ENCODE measurements around the gene NOMO2.
"Not testable (repeated sequence)": the region's sequence is repeated elsewhere in the genome, so short reads cannot be mapped to it uniquely, and the experiment has no call there.

The NOMO2 gene, protein sequence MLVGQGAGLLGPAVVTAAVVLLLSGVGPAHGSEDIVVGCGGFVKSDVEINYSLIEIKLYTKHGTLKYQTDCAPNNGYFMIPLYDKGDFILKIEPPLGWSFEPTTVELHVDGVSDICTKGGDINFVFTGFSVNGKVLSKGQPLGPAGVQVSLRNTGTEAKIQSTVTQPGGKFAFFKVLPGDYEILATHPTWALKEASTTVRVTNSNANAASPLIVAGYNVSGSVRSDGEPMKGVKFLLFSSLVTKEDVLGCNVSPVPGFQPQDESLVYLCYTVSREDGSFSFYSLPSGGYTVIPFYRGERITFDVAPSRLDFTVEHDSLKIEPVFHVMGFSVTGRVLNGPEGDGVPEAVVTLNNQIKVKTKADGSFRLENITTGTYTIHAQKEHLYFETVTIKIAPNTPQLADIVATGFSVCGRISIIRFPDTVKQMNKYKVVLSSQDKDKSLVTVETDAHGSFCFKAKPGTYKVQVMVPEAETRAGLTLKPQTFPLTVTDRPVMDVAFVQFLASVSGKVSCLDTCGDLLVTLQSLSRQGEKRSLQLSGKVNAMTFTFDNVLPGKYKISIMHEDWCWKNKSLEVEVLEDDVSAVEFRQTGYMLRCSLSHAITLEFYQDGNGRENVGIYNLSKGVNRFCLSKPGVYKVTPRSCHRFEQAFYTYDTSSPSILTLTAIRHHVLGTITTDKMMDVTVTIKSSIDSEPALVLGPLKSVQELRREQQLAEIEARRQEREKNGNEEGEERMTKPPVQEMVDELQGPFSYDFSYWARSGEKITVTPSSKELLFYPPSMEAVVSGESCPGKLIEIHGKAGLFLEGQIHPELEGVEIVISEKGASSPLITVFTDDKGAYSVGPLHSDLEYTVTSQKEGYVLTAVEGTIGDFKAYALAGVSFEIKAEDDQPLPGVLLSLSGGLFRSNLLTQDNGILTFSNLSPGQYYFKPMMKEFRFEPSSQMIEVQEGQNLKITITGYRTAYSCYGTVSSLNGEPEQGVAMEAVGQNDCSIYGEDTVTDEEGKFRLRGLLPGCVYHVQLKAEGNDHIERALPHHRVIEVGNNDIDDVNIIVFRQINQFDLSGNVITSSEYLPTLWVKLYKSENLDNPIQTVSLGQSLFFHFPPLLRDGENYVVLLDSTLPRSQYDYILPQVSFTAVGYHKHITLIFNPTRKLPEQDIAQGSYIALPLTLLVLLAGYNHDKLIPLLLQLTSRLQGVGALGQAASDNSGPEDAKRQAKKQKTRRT

DNA sequence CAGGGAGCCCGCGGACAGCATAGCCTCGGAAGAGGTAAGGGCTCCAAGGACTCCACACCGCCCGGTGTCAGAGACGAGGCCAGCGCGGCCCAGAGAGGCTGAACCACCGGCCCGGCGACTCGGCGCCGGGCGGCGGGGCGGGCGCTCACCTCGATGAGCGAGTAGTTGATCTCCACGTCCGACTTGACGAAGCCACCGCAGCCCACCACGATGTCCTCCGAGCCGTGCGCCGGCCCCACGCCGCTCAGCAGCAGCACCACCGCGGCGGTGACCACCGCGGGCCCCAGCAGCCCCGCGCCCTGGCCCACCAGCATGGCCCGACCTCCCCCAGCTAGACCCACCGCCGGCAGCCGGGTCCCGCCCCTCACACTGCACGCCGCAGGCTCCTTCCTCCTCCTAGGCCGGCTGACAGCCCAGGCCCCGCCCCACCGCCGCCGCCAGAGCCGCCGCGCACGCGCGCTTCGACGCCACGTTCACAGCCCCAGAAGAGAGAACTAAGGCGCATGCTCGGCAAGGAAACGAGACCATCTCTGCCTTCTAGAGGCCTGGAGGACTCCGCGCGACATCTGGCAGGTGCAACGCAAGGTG lies at the start of gene NOMO2:
NOMO2 (minus strand) TSS at position 371 of the 588 bp plus-strand sequence; CDS start at position 314, 57 bp downstream.
- DNase-seq = peak; percentile 97

DNA sequence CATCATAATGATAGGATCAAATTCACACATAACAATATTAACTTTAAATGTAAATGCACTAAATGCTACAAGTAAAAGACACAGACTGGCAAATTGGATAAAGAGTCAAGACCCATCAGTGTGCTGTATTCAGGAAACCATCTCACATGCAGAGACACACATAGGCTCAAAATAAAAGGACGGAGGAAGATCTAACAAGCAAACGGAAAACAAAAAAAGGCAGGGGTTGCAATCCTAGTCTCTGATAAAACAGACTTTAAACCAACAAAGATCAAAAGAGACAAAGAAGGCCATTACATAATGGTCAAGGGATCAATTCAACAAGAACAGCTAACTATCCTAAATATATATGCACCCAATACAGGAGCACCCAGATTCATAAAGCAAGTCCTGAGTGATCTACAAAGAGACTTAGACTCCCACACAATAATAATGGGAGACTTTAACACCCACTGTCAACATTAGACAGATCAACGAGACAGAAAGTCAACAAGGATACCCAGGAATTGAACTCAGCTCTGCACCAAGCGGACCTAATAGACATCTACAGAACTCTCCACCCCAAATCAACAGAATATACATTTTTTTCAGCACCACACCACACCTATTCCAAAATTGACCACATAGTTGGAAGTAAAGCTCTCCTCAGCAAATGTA lies 48.4 kb upstream of the NOMO2 start:
- DNase-seq = not testable (repeated sequence)

DNA sequence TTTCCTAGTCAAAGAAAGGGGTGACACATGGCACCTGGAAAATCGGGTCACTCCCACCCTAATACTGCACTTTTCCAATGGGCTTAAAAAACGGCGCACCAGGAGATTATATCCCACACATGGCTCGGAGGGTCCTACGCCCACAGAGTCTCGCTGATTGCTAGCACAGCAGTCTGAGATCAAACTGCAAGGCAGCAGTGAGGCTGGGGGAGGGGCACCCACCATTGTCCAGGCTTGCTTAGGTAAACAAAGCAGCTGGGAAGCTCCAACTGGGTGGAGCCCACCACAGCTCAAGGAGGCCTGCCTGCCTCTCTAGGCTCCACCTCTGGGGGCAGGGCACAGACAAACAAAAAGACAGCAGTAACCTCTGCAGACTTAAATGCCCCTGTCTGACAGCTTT lies 46.4 kb upstream of the NOMO2 start:
- not testable (repeated sequence) for DNase-seq

DNA sequence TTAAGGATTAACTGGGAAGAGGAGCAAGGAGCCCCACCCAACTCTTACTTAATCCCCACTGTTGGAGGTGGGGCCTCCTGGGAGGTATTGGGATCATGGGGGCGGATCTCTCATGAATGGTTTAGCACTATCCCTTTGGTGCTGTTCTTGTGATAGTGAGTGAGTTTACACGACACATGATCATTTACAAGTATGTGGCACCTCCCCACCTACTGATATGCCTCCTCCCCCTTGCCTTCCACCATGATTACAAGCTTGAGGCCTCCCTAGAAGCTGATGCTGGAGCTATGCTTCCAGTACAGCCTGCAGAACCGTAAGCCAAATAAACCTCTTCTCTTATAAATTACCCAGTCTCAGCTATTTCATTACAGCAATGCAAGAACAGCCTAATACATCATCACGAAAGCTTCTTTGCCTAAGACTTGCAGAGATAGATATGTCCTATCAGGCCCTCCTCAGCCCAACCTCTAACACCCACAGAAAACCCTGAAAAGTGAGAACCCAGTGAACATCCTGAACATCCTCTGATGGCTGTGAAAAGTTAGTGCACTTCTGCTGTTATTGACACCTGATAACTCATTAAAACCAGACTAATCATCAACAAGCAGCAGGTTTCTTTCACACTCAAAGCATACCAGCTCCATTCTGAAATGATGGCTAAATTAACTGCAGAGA lies 41.8 kb upstream of the NOMO2 start:
- not testable (repeated sequence) for DNase-seq

DNA sequence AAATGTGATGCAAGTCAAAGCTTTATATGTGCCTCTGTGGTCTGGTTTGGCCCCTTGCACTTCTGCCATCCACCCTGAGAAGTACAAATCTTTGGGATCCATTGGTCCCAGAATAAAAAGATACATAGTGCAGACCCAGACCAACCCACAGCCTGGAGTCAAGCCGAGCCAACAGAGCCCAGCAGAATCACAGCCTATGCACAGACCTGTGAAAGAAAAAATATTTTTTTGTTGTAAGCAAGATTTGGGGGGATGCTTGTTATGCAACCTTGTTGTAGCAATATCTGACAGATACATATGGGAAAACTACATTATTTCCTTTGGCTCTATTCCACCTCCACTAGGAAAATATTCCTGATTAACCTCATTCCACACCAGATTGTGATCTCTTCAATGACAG lies 36.7 kb upstream of the NOMO2 start:
- not testable (repeated sequence) for DNase-seq

DNA sequence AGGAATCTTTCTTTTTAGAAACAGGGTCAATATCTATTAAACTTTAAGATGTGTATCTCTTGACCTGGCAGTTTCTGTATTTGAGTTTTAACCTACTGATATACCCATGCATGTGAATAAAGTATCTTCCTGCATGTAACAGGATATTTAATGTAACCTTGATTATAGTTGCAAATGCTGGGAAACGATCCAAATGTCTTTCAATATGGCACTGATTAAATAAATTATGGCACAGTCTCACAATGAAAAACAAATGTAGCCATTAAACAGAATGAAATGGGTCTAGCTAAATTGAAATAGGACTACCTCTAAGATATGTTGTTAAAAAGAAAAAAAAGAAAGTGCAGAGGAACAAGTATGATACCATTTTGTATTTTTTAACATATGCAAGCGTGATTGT lies 35.8 kb upstream of the NOMO2 start:
- not testable (repeated sequence) for DNase-seq

DNA sequence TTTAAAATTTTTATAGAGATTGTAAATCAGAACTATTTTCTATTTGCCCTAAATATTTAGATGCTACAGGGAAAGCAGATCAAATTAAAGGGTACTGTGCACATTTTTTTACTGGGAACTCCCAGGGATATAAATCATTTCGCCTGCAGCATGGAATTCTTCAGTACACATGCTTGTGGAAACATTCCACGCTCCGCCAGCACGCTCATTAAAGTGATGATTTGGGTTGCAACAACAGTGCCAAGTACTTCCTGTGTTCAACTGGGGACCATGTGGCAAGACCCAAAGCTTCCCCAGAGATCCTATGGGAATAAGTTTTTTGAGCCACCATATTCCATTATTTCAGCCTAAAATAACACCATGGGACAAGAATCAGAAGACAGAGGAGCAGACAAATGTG lies 35.4 kb upstream of the NOMO2 start:
- not testable (repeated sequence) for DNase-seq

DNA sequence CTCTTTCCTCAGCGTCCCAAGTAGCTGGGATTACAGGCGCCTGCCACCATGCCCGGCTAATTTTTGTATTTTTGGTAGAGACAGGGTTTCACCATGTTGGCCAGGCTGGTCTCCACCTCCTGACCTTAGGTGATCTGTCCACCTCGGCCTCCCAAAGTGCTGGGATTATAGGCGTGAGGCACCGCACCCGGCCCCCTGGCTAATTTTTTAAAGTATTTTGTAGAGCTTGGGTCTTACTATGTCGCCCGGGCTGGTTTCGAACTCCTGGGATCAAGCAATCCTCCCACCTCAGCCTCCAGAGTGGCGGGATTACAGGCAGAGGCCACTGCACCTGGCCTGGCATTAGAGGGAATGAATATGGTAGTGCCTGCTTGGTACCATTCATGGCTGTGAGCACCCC lies 33.9 kb upstream of the NOMO2 start:
- not testable (repeated sequence) for DNase-seq

DNA sequence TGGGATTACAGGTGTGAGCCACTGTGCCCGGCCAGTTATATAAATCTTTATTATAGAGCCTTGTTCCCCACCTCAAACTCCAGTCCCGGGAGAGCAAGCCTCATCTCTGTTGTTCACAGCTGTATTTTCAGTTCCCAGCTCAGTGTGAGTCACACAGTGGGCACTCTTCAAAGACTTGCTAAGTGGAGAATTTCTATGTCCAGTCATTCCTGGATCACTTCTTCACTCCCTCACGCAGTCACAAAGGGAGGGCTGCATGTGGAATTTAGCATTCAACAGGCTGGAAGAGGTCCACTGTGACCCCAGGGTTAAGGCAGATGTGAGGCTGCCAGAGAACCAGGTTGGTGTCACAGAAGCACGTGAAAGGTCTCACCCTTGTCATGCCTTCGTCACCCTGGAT lies 33.0 kb upstream of the NOMO2 start:
- DNase-seq = not testable (repeated sequence)

DNA sequence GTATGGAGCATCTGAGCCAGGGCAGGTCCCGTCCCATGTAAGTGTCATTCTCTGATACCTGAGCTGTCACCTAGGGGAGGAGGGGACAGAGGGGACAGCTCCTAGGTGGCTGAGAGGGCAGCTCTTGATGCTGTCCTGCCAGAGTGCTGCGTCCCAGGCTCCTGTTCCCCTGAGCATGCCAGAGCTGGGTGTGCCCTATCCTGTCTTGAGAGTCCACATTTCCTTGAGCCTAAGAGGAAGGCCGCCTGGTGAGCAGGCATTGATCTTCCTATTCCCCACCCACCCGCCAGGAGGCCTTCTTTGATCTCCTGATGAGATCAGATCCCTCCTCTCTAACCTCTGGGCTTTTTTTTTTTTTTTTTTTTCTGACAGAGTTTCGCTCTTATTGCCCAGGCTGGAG lies 32.0 kb upstream of the NOMO2 start:
- DNase-seq = not testable (repeated sequence)

DNA sequence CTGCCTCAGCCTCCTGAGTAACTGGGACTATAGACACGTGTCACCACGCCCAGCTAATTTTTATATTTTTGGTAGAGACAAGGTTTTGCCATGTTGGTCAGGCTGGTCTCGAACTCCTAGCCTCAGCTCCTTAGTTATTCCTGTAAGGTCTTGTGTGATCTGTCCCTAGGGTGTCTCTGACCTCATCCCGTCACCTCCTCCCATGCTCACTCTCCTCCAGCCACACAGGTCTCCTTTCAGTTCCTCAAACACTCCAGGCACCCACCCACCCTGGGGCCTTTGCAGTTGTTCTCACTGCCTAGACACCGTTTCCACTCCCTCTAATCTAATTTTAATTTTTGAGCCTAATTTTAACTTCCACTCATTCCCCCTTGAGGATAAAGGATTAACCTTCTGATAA lies 31.1 kb upstream of the NOMO2 start:
- DNase-seq = not testable (repeated sequence)

DNA sequence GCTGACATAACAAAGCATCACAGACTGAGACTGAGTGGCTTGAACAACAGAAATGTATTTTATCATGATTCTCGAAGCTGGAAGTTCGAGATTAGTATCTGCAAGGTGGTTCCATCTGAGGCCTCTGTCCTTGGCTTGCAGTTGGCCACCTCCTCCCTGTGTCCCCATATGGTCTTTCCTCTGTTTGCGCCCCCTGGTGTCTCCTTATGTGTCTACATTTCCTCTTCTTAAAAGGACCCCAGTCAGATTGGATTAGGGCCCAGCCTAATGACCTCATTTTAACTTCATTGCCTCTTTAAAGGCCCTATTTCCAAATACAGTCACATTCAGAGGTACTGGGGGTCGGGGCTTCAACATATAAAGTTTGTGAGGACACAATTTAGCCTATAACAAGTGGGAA lies 30.0 kb upstream of the NOMO2 start:
- DNase-seq = peak; percentile 20

DNA sequence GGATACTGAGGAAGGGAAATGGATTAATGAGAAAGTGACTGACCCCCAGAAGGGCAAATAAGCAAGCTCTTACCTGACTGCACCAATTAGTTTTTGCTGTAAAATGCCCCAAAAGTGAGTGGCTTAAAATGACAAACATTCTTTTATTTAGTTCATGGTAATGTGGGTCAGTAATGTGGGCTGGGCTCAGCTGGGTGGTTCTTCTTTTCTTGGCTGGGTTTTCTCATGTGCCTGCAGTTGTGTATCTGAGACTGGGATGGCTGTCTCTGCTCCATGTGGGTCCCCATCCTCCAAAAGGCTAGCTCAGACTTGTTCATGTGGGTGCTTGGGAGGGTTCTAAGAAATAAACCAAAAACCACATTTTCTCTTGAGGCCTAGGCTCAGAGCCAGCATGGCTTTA lies 29.5 kb upstream of the NOMO2 start:
- not testable (repeated sequence) for DNase-seq

DNA sequence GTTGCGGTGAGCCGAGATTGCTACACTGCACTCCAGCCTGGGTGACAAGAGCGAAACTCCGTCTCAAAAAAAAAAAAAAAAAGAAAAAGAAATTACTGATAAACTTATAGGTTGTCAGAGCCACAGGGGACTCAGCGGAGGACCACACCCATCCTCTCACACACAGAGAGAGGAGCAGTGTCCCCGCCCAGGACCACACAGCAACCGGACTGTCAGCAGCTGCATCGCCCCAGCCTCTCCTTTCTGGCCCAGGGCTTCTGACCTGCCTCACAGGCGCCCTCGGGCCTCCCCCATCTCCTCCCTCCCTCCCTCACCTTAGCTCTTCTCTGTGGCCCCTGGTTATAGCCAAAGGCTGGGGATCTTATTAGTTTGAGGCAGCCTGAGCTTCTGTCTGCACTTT lies 27.9 kb upstream of the NOMO2 start:
- not testable (repeated sequence) for DNase-seq

DNA sequence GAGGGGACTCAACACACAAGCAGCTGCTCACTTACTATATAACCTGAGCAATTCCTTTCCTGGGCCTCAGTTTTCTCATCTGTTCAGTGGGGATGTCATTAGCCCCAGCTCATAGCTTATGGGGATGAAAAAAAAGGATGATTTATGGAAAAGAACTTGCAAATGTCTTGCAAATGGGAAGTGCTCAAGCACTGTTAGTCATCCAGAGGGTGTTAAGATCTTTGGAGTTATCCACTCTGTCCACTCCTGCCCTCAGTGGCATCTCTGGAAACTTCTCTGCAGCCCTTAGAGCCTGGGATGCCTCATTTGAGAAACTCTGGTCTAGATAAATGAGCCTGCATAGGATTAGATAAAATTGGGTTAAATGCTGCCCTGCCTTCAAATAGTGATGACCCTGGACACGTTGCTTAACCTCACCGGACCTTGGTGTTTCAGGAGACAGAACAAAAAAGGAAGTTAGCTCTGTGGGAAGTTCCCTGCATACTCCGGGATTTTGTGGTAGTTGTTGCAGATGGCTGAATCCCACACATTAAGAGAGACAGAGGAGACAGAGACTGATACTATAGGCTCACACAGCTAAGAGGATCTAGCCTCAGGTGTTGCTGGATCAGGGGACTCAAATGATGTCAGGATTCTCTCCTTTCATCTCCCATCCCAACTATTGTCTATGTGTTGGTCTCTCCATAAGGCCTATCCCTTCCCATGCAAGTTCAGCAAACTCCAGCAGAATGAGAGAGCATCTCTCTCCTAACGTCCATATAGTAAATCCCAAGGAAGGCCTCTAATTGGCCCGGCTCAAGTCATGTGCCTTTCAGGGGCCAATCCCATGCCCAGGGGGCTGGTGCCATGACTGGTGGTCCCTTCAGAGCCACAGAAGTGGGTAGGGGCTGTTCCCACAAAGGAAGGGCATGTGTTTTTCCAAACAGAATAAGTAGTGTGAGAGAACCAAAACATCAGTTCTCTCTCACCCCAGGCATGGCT lies 25.0 kb upstream of the NOMO2 start:
- DNase-seq = not testable (repeated sequence)

DNA sequence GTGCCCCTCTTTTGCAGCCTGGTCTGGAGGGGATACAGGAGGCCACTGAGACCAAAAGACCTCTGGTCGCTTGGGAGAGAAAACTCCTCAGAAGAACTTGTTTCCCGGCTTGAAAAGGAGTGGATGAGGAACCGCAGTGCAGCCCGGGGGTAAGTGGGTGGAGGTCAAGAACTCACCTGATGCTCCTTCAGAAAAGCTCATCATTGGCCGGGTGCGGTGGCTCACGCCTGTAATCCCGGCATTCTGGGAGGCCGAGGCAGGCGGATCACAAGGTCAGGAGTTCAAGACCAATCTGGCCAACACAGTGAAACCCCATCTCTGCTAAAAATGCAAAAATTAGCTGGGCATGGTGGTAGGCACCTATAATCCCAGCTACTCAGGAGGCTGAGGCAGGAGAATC lies 23.9 kb upstream of the NOMO2 start:
- DNase-seq = not testable (repeated sequence)

DNA sequence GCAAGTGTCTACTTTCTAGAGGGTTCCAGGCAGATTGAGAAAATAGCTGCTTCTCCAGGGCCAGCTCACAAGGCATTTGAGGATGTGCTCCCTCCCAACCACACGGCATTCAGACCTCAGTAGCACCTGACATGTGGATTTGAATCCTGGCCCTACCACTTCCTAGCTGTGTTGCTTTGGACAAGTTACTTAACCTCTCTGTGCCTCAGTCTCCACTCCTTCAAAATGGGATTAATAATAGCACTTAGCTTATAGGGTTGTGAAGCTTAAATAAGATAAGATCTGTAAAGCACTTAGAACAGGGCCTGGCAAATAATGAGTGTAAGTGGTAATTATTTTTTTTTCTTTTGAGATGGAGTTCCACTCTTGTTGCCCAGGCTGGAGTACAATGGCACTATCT lies 21.0 kb upstream of the NOMO2 start:
- no peak for DNase-seq

DNA sequence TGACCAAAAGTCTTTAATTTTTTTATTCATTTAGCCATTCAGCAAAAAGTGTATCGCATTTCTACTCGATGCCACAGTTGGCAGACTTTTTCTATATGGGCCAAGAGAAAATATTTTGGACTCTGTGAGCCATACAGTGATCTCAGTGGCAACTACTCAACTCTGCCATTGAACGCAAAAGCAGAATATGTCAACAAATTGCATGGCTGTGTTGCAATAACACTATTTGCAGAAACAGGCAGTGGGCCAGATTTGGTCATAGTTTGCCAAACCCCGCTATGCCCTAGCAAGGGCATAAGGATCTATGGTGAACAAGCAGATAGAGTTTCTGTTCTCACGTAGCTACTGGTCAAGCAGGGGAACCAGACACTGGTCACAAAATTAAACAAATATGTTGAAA lies 18.5 kb upstream of the NOMO2 start:
- DNase-seq = not testable (repeated sequence)

DNA sequence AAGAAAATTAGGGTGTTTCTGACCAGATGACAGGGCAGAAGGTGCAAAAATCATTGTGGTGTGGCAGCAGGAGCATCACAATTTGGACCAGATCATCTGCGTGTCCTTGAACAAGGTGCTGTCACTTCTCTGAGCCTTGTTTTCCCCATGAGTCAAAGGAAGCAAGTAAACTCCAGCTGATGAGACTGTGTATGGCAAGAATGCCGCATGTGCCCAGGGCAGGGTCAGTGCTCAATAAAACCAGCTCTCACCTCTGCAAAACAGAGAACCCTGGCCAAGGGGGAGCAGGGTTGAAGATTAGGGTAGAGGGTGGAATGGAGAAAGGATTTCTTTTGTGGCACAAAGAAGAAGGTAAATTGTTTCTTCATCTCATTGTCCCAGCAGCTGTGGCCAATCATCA lies 17.4 kb upstream of the NOMO2 start:
- DNase-seq = not testable (repeated sequence)

DNA sequence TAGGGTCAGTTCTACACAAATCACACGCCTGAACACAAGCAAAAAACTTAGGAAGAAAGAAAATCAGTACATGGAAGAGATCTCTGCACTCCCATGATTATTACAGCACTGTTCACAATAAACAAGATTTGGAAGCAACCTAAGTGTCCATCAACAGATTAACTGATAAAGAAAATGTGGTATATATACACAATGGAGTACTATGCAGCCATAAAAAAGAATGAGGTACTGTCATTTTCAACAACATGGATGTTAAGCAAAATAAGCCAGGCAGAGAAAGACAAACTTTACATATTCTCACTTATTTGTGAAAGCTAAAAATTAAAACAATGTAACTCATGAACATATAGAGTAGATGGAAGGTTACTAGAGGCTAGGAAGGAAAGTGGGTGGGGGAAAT lies 16.0 kb upstream of the NOMO2 start:
- DNase-seq = not testable (repeated sequence)

Data from CD4-positive, alpha-beta T cell treated with Interleukin-10 for 1 hour (primary cell).